Ovary (tissue), 3 donors: ENCODE measurements around the gene BASP1.

Experiments used
- CTCF ChIP-seq, 3 donors: fragments of 450-650 bp in 2 of 3; fragments of 200-600 bp in 1 of 3; IDR thresholded peaks; one replicate each; pipeline versions ENCODE4 v1.5.1 to v1.8.0; 2016 to 2022; ENCODE audit warnings: antibody characterized with exemption in 3 of 3, mild to moderate bottlenecking in 1 of 3
- EP300 ChIP-seq: sonication (generic); formaldehyde crosslinking; IDR thresholded peaks from one replicate; pipeline ENCODE4 v1.6.1; 2017; ENCODE audit warnings: antibody characterized with exemption
- donor health status: DM: no; HTN: no; CAD: no.

- TF ChIP-seq CTCF (IDR thresholded peaks at IDR 0.05) (no peak), EP300 (no peak)
Observed at GRCh38 chr5:17227868-17228267, 10.4 kb downstream of the BASP1 start.
